Measurements from ENCODE around the gene MAP3K8.
"Not testable (repeated sequence)": the region's sequence is repeated elsewhere in the genome, so short reads cannot be mapped to it uniquely, and the experiment has no call there.

The MAP3K8 gene

DNA sequence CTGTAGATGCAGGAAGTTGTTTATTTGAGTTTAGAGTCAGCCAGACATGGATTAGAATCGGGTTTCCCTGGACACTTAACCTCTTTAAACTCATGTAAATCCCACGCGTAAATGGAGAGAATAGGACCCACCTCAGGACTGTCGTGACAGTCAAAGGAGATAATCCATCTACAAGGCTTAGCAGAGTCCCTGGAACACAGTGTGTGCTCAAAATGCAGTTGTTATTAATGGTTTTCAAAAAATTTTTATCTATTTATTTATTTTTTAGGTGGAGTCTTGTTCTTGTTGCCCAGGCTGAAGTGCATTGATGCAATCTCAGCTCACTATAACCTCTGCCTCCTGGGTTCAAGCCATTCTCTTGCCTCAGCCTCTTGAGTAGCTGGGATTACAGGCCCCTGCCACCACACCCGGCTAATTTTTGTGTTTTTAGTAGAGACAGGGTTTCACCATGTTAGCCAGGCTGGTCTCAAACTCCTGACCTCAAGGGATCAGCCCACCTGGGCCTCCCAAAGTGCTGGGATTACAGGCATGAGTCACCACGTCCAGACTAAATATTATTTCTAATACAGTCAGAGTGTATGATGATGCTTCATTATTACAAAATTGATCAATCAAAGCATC, 10.2 kb upstream of the MAP3K8 start:
- peak; percentile 45 for DNase-seq

- DNase-seq, result no peak
Measured at GRCh38 chr10:30425336-30426075, 8.5 kb upstream of the MAP3K8 start.

- no peak for DNase-seq
Measured at GRCh38 chr10:30430544-30431298, 3.3 kb upstream of the MAP3K8 start.

DNA sequence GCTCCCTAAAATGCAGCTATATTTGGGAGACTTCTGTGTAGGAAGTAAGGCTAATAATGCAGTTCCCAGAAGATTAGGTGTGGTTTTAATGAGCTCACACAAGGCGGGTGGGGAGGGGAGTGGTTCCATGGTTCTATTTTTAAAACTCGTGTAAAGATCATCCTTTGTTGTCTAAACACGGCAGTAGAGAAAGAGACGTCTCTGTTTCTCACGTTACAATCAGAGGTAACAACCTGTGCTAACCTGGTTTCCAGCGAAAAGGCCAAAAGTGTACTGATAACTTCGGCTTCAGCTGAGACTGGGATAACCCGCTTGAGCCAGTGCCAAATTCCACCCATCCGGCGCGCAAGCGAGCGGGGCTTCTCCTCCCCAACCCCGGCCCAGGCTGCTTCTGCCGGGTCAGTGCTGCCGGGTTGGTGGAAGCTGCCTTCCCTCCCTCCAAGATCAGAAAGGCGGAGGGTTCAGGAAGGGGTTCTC, 2.5 kb upstream of the MAP3K8 start:
- no peak for DNase-seq

DNA sequence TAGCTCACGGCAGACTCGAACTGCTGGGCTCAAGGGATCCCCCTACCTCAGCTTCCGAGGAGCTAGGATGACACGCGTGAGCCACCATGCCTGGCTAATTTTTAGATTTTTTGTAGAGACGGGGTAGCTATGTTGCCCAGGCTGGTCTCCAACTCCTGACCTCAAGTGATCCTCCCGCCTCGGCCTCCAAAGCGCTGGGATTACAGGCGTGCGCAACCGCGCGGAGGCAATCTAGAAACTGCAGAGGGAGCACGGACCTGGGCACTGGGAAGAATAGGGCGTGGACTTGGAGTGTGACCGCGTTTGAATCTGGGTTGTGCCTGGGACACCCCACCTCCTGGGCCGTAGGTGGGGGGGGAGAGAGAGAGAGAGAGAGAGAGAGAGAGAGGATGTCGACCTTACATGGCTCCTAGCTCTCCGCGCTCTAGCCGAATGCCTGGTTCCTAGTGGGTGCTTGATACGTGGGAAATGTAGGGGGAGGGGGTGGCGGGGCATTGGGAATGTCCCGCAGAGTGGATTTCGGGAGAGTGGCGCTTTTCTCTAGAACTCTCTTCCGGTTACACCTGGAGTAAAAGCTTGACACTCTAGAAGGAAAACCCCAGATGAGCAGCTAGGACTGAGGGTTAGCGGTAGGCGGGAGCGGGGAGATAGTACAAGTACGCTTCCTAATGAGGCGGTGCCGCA, 1.2 kb upstream of the MAP3K8 start:
- DNase-seq, result no peak

DNA sequence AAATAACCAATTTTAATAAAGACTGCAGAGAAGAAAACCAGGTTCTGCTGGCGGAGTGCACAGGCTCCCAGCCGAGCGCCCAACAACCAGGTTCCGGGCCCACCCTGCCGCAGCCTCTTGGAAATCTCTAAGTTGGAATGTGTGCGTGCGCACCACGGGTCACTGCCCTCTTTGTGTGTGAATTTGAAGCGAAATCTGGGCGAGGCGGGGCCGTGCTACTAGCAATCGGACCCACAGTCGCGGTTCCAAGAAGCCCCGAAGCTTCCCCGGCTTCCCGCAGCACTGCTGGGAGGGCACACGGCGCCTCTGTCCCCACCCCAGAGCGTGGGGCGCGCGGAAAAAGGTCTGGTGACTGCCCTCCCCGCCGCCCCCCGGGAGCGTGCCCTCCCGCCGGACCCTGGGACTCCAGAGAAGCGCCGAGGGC, 666 bp upstream of the MAP3K8 start:
- DNase-seq, result peak; percentile 67

- DNase-seq, result peak; percentile 89
Measured at GRCh38 chr10:30434273-30435072, 489 bp downstream of the MAP3K8 start.

- peak; percentile 45 for DNase-seq
Measured at GRCh38 chr10:30435073-30435422, 1.1 kb downstream of the MAP3K8 start.

GRCh38 chr10:30435499-30436167, 1.6 kb downstream of the MAP3K8 start:
- DNase-seq, result not testable (repeated sequence)

DNA sequence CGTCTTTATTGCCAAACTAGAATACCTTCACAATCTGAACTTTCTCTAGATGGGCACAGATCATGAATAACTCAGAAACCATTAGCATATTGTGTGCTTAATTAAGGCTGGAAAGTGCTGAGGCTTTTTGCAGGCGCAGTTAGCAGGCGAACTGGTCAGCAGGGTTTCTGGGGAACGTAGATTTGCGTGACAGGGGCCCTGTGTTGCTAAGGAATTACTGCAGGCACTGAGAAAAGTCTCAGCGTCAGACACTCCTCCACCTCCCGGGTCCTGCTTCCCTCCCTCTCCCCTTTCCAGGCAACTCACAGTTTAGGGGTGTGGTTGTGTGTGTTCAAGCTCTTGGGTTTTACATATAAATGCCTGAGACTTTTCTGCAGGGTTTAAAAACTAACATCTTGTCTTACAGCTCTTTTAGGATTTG, 2.2 kb downstream of the MAP3K8 start:
- DNase-seq, result peak; percentile 76

- DNase-seq, result no peak
Measured at GRCh38 chr10:30436671-30437030, 2.7 kb downstream of the MAP3K8 start.

- peak; percentile 46 for DNase-seq
Measured at GRCh38 chr10:30437031-30437841, 3.3 kb downstream of the MAP3K8 start.

DNA sequence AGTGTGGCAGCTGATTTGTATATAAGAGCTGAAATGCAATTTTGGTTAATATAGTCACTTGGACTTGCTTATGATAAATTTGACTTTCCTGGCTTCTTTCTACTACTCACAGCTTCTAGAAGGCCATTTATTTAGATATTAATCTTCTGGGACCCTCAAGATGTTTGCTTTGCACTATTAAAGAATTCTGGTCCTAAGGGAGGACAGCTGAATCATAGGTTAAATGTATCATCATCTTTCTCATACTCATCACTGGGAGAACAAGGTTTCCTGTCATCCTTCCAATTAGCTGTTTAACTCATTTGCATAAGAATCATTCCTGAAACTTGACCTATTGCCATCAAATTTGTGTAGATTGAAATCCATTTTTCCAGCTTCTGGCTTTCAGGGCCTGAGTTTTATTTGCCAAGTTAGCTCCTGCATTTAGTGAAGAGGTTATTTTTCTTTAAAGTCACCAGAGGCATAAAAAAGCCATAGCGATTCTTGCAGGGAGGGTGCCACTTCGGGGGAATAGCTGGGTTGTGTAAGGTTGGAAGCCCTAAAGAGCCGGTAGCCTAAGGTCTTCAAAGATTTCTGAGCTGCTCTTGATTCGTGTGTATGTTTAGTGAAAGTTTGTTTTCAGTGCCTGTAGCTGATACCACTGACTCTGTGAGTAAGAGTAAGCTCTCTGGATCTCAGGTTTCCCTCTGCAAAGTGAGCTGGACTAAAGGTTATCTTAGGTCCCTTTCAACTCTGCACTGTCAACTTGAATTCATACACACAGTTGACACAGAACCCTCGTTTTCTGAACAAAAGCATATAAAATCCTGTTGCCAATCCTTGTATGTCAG, 4.3 kb downstream of the MAP3K8 start:
- peak; percentile 47 for DNase-seq

GRCh38 chr10:30439931-30440330, 5.9 kb downstream of the MAP3K8 start:
- no peak for DNase-seq

GRCh38 chr10:30442019-30442606, 8.1 kb downstream of the MAP3K8 start:
- no peak for DNase-seq

GRCh38 chr10:30443049-30443448, 9.1 kb downstream of the MAP3K8 start:
- no peak for DNase-seq

- DNase-seq, result peak; percentile 97
Measured at GRCh38 chr10:30445711-30446110, 11.7 kb downstream of the MAP3K8 start.

DNA sequence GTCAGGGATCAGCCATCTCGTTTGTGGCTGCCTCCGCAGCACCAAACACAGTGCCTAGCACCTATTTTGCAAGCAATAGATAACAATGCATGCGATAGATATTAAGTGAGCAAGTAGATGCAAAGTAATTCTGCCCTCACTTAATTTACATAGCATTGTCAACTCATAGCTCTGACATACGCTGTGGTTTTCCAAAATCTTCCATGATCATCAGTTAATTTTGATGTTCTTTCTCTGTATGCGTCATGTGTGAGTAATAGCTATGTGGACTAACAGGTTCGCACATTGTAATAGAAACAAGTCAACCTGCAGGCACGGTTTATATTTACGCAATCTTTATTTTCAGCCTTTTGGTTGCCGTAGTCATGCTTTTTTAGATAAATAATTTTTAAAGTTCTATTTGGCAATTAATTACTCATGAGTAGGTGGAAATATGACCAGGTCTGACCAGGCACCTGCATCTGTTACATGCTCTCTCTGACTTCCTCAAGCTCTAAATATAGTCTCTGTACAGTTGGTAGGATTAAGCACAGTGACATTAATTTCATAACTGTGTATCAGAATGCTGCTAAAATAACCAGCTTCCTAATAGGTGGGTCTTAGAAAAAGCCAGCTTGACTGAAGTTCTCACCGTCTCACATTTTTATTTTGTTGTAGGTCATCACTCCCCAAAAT, 13.3 kb downstream of the MAP3K8 start:
- DNase-seq, result peak; percentile 97

DNA sequence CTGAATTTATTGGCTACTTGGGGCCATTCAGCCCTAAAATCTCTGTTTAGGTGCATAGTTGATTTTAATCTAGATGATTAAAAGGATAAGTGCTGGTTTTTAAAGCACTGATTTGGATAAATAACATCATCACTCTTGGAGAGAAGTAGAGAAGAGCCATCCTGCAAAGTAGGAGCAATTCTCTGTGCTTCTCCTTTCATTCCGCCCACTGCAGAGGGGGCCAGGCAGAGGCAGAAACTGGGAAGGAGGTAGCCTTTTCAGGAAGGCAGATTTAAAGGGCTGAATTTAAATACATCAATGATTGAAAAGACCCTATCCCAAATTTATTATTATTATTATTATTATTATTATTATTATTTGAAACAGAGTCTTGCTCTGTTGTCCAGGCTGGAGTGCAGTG, 14.1 kb downstream of the MAP3K8 start:
- no peak for DNase-seq

Data from HCEC 1CT (cell line).